Right lobe of liver (tissue), 4 donors: ENCODE results near the gene METTL16.

Source experiments
- CTCF ChIP-seq, 4 donors: fragments of 200-600 bp in 3 of 4; fragments of 450-650 bp in 1 of 4; IDR thresholded peaks; one replicate each; pipeline versions ENCODE4 v1.5.1 to v1.8.0; 2016 to 2022; ENCODE audit warnings: antibody characterized with exemption in 4 of 4, mild to moderate bottlenecking in 2 of 4
- POLR2A ChIP-seq: fragments of 450-650 bp; IDR thresholded peaks from one replicate; pipeline ENCODE4 v1.6.1; 2017; ENCODE audit warnings: antibody characterized with exemption, mild to moderate bottlenecking
- donor health status: DM: no; HTN: no; CAD: no.
- donor health status: DM: no; HTN: no; CAD: no.
- donor health status: DM: no; HTN: yes; CAD: no.

GRCh38 chr17:2374549-2375285, 137.0 kb downstream of the METTL16 start:
- TF ChIP-seq CTCF (IDR thresholded peaks at IDR 0.05), result no peak
- TF ChIP-seq POLR2A, result no peak
